Cardiac muscle cell (in vitro differentiated cells and primary cell): ENCODE measurements around the gene AUTS2. TPM values are rescaled to one million over a fixed set of nuclear protein-coding genes. Genes with fewer than 3 reads are reported as not detected.
A peak's percentile ranks its signal among the peaks of the same experiment; 100 is the strongest.

Source experiments
- DNase-seq, 2 donors: peaks; one replicate each; pipeline versions ENCODE4 v3.0.0 to v3.0.0-alpha.2; 2010 to 2017; ENCODE audit warnings: low read depth in 1 of 2, low spot score in 1 of 2
- H3K27ac ChIP-seq: fragments of 200-600 bp; sonication (generic); 2 replicates; pipeline ENCODE4 v1.5.1; 2016
- H3K27me3 ChIP-seq: fragments of 200-600 bp; sonication (generic); 2 replicates; pipeline ENCODE4 v1.6.0; 2016; ENCODE audit warnings: control low read depth
- H3K36me3 ChIP-seq: fragments of 200-600 bp; sonication (generic); 2 replicates; pipeline ENCODE4 v1.5.1; 2016; ENCODE audit warnings: control low read depth
- H3K4me1 ChIP-seq: fragments of 200-600 bp; sonication (generic); 2 replicates; pipeline ENCODE4 v1.8.1; 2017; ENCODE audit warnings: low read depth, mild to moderate bottlenecking, mixed run types
- H3K4me3 ChIP-seq: fragments of 200-600 bp; sonication (generic); 2 replicates; pipeline ENCODE4 v1.5.1; 2016; ENCODE audit warnings: mild to moderate bottlenecking
- H3K9me3 ChIP-seq: fragments of 200-600 bp; sonication (generic); 2 replicates; pipeline ENCODE4 v1.5.1; 2017; ENCODE audit warnings: low read depth, mild to moderate bottlenecking, control low read depth
- polyA plus RNA-seq: library from polyadenylated mRNA; unstranded; fragments of >200 nt; fragmentation: Nextera tagmentation; extraction: Ambion mirVana; gene quantifications from 2 replicates; pipeline ENCODE4 v1.2.1, GENCODE V29; 2016
- total RNA-seq: library from RNA; depleted of rRNA; stranded (reverse); fragments of >200 nt; gene quantifications from 2 replicates; pipeline ENCODE4 v1.2.3, GENCODE V29; 2016
- TF ChIP-seq, protein P1 (sequence below): IDR thresholded peaks from 2 replicates; pipeline ENCODE4 v1.5.1; 2012; ENCODE audit warnings: low read depth, mild to moderate bottlenecking, low read length

Gene AUTS2
- total and polyA plus RNA-seq, 2 experiments from 2014 or later, result 41.0 to 45.5 TPM

- no peaks in the 10 kb centered on the region for H3K9me3 ChIP-seq
- no peaks in the 10 kb centered on the region for H3K36me3 ChIP-seq
- no peak for DNase-seq
- no peak overlapping the region for H3K27ac ChIP-seq
- no peak overlapping the region for H3K4me3 ChIP-seq
- TF ChIP-seq, protein P1, sequence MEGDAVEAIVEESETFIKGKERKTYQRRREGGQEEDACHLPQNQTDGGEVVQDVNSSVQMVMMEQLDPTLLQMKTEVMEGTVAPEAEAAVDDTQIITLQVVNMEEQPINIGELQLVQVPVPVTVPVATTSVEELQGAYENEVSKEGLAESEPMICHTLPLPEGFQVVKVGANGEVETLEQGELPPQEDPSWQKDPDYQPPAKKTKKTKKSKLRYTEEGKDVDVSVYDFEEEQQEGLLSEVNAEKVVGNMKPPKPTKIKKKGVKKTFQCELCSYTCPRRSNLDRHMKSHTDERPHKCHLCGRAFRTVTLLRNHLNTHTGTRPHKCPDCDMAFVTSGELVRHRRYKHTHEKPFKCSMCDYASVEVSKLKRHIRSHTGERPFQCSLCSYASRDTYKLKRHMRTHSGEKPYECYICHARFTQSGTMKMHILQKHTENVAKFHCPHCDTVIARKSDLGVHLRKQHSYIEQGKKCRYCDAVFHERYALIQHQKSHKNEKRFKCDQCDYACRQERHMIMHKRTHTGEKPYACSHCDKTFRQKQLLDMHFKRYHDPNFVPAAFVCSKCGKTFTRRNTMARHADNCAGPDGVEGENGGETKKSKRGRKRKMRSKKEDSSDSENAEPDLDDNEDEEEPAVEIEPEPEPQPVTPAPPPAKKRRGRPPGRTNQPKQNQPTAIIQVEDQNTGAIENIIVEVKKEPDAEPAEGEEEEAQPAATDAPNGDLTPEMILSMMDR, result no peak
- H3K4me1 ChIP-seq, result peaks cover 3% of the 10 kb centered on the region
- no peaks in the 10 kb centered on the region for H3K27me3 ChIP-seq
Observed at GRCh38 chr7:70210200-70210935, 612.1 kb downstream of the AUTS2 start.

DNA sequence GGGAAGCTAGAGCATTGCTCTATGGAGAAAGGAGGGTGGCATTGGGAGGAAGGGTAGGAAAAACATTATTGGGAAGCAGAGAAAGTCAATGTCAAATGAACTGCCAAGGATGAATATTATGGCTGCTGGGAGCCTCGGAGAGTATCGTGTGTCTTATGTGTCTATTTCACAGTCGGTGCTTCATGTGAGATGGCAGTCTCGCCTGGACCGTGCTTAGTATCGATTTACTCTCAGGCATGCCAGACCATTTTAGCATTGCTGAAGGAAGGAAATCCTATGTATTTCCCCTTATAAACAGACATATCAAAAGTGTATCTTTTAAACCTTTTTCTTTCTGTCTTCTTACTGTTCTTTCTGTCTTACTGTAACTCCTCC, 612.6 kb downstream of the AUTS2 start:
- no peaks in the 10 kb centered on the region for H3K27me3 ChIP-seq
- no peaks in the 10 kb centered on the region for H3K36me3 ChIP-seq
- H3K4me3 ChIP-seq, result no peak overlapping the region
- H3K9me3 ChIP-seq, result no peaks in the 10 kb centered on the region
- no peak for DNase-seq
- peaks cover 3% of the 10 kb centered on the region for H3K4me1 ChIP-seq
- TF ChIP-seq, protein P1, result no peak
- no peak overlapping the region for H3K27ac ChIP-seq

DNA sequence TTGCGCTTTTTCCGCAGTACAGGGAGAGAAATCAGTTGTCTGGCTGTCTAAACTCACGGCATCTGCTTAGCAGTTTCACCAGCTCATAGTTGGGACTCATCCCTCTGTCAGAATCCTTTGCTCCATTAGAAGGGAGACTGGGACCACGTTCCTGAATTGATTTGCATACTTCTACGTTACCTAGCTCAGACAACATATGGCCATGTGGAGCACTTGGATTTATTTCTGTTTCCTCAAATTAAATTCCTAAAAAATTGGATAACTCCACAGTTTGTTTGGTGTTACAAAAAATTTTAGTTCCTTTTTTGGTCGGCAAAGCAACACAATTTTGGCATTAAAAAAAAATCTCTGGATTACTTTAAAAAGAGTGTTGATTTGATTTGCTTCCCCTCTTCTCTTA, 614.0 kb downstream of the AUTS2 start:
- Histone ChIP-seq H3K27me3 (no peaks in the 10 kb centered on the region), H3K4me3 (no peak overlapping the region), H3K36me3 (no peaks in the 10 kb centered on the region), H3K27ac (no peak overlapping the region), H3K9me3 (no peaks in the 10 kb centered on the region), H3K4me1 (peaks cover 3% of the 10 kb centered on the region)
- TF ChIP-seq, protein P1, result no peak
- DNase-seq, result no peak

GRCh38 chr7:70214071-70214470, 615.8 kb downstream of the AUTS2 start:
- no peaks in the 10 kb centered on the region for H3K36me3 ChIP-seq
- TF ChIP-seq, protein P1, result no peak
- no peak for DNase-seq
- H3K27me3 ChIP-seq, result no peaks in the 10 kb centered on the region
- H3K9me3 ChIP-seq, result no peaks in the 10 kb centered on the region
- H3K27ac ChIP-seq, result no peak overlapping the region
- H3K4me1 ChIP-seq, result peaks cover 3% of the 10 kb centered on the region
- no peak overlapping the region for H3K4me3 ChIP-seq

- H3K36me3 ChIP-seq, result no peaks in the 10 kb centered on the region
- peak in 1 of 2 donors; percentile 12 for DNase-seq
Observed at GRCh38 chr7:70215491-70215890, 617.2 kb downstream of the AUTS2 start.

More at GRCh38 chr7:70215491-70215890, 617.2 kb downstream of the AUTS2 start:
- Histone ChIP-seq H3K27me3 (no peaks in the 10 kb centered on the region), H3K9me3 (no peaks in the 10 kb centered on the region), H3K4me1 (peaks cover 3% of the 10 kb centered on the region), H3K4me3 (no peak overlapping the region), H3K27ac (no peak overlapping the region)
- TF ChIP-seq, protein P1, result no peak
